Peyer's patch (tissue), 4 donors: Measurements from ENCODE around the gene NNT. TPM values are rescaled to one million over a fixed set of nuclear protein-coding genes. Genes with fewer than 3 reads are reported as not detected.
"Not testable (repeated sequence)": the region's sequence is repeated elsewhere in the genome, so short reads cannot be mapped to it uniquely, and the experiment has no call there.

Experiments
- DNase-seq, 3 donors: peaks; one replicate each; pipeline ENCODE4 v3.0.0-alpha.2; 2017 to 2019
- H3K27ac ChIP-seq, 4 donors: fragments of 200-600 bp; sonication (generic); one replicate each; pipeline ENCODE4 v1.5.1; 2016 to 2019
- H3K27me3 ChIP-seq, 2 donors: fragments of 200-600 bp; sonication (generic); one replicate each; pipeline ENCODE4 v1.5.1; 2019
- H3K36me3 ChIP-seq, 3 donors: fragments of 200-600 bp; sonication (generic); one replicate each; pipeline ENCODE4 v1.5.1; 2016 to 2019
- H3K4me1 ChIP-seq, 4 donors: fragments of 200-600 bp; sonication (generic); one replicate each; pipeline ENCODE4 v1.5.1; 2016 to 2019
- H3K4me3 ChIP-seq, 4 donors: fragments of 200-600 bp; sonication (generic); 1 replicate in 3 of 4; 2 replicates in 1 of 4; pipeline ENCODE4 v1.5.1; 2016 to 2019; ENCODE audit warnings: mild to moderate bottlenecking in 1 of 4
- H3K9me3 ChIP-seq, 4 donors: fragments of 200-600 bp; sonication (generic); one replicate each; pipeline ENCODE4 v1.5.1; 2016 to 2019; ENCODE audit warnings: mild to moderate bottlenecking in 1 of 4
- CTCF ChIP-seq, 6 experiments: fragments of 450-650 bp in 4 of 6; fragments of 200-600 bp in 2 of 6; sonication (generic) in 1 of 6; IDR thresholded peaks; one replicate each; pipeline ENCODE4 v1.5.1; 2017 to 2019; ENCODE audit warnings: antibody characterized with exemption in 6 of 6, mild to moderate bottlenecking in 3 of 6, moderate library complexity in 1 of 6
- POLR2A ChIP-seq, 2 donors: fragments of 450-650 bp; IDR thresholded peaks; one replicate each; pipeline ENCODE4 v1.5.1; 2017; ENCODE audit warnings: antibody characterized with exemption in 2 of 2, mild to moderate bottlenecking in 2 of 2, moderate library complexity in 2 of 2
- total RNA-seq, 4 donors: library from RNA; depleted of rRNA; stranded (reverse); fragments of >200 nt; gene quantifications; one replicate each; pipeline ENCODE4 v1.1.0, GENCODE V29; 2016

The NNT gene
- total RNA-seq, 4 donors from 2014 or later = 30.5 to 59.7 (median 44.5) TPM

GRCh38 chr5:43658509-43658908, 55.5 kb downstream of the NNT start:
- Histone ChIP-seq H3K36me3 (peaks cover 0 to 52% (median 0%) of the 10 kb centered on the region in 3 donors), H3K4me3 (no peak overlapping the region), H3K27ac (no peak overlapping the region), H3K9me3 (no peaks in the 10 kb centered on the region), H3K4me1 (no peaks in the 10 kb centered on the region), H3K27me3 (no peaks in the 10 kb centered on the region)
- no peak for DNase-seq
- TF ChIP-seq CTCF (IDR thresholded peaks at IDR 0.05) = no peak
- TF ChIP-seq POLR2A (IDR thresholded peaks at IDR 0.05) = no peak

- no peak for TF ChIP-seq CTCF (IDR thresholded peaks at IDR 0.05)
- TF ChIP-seq POLR2A (IDR thresholded peaks at IDR 0.05) = no peak
- Histone ChIP-seq H3K9me3 (no peaks in the 10 kb centered on the region), H3K27me3 (no peaks in the 10 kb centered on the region), H3K4me3 (no peak overlapping the region), H3K4me1 (no peaks in the 10 kb centered on the region), H3K27ac (no peak overlapping the region), H3K36me3 (peaks cover 0 to 48% (median 0%) of the 10 kb centered on the region in 3 donors)
- DNase-seq = no peak
These were observed 56.1 kb downstream of the NNT start for GRCh38 chr5:43659075-43659474.

GRCh38 chr5:43661102-43661501, 58.1 kb downstream of the NNT start:
- H3K36me3 ChIP-seq = peaks cover 0 to 45% (median 0%) of the 10 kb centered on the region in 3 donors
- no peak overlapping the region for H3K27ac ChIP-seq
- H3K4me3 ChIP-seq = no peak overlapping the region
- H3K27me3 ChIP-seq = no peaks in the 10 kb centered on the region
- no peak for DNase-seq
- H3K4me1 ChIP-seq = no peaks in the 10 kb centered on the region
- H3K9me3 ChIP-seq = no peaks in the 10 kb centered on the region
- TF ChIP-seq CTCF (IDR thresholded peaks at IDR 0.05) = peak in 5 of 6 experiments; percentile 34 to 44 (median 38)
- TF ChIP-seq POLR2A (IDR thresholded peaks at IDR 0.05) = no peak

- Histone ChIP-seq H3K4me3 (no peak overlapping the region), H3K4me1 (no peaks in the 10 kb centered on the region), H3K27me3 (no peaks in the 10 kb centered on the region), H3K9me3 (no peaks in the 10 kb centered on the region), H3K36me3 (peaks cover 0 to 30% (median 0%) of the 10 kb centered on the region in 3 donors), H3K27ac (no peak overlapping the region)
- DNase-seq = no peak
- no peak for TF ChIP-seq CTCF (IDR thresholded peaks at IDR 0.05)
- no peak for TF ChIP-seq POLR2A (IDR thresholded peaks at IDR 0.05)
These were observed 60.9 kb downstream of the NNT start for GRCh38 chr5:43663916-43664315.

GRCh38 chr5:43664501-43665040, 61.6 kb downstream of the NNT start:
- TF ChIP-seq CTCF (IDR thresholded peaks at IDR 0.05) (no peak), POLR2A (IDR thresholded peaks at IDR 0.05) (no peak)
- Histone ChIP-seq H3K4me3 (no peak overlapping the region), H3K9me3 (no peaks in the 10 kb centered on the region), H3K27ac (no peak overlapping the region), H3K36me3 (peaks cover 0 to 23% (median 0%) of the 10 kb centered on the region in 3 donors), H3K4me1 (no peaks in the 10 kb centered on the region), H3K27me3 (no peaks in the 10 kb centered on the region)
- DNase-seq = no peak

GRCh38 chr5:43665749-43666148, 62.8 kb downstream of the NNT start:
- H3K9me3 ChIP-seq, H3K27ac ChIP-seq, H3K4me3 ChIP-seq, H3K4me1 ChIP-seq, DNase-seq, H3K27me3 ChIP-seq: not testable (repeated sequence)
- peaks cover 0 to 12% (median 0%) of the 10 kb centered on the region in 3 donors for H3K36me3 ChIP-seq

GRCh38 chr5:43666728-43667127, 63.7 kb downstream of the NNT start:
- not testable (repeated sequence) for DNase-seq, H3K4me3 ChIP-seq, H3K9me3 ChIP-seq, H3K27me3 ChIP-seq, H3K4me1 ChIP-seq, H3K27ac ChIP-seq, H3K36me3 ChIP-seq

GRCh38 chr5:43667379-43667778, 64.4 kb downstream of the NNT start:
- H3K27ac ChIP-seq, H3K36me3 ChIP-seq, H3K4me3 ChIP-seq, H3K4me1 ChIP-seq, H3K27me3 ChIP-seq, DNase-seq, H3K9me3 ChIP-seq: not testable (repeated sequence)
